Activated T-cell treated with anti-CD3 and anti-CD28 coated beads, Interleukin-2, amount 50 U/mL, for 4 hours (primary cell): ENCODE data around the gene CFAP210. TPM values are rescaled to one million over a fixed set of nuclear protein-coding genes. Genes with fewer than 3 reads are reported as not detected.
A peak's percentile ranks its signal among the peaks of the same experiment; 100 is the strongest.

Experiments
- ATAC-seq, 2 donors: fragments of 200-7000 bp; cut with Tn5 transposase; one replicate each; pipeline ENCODE4 v1.10.0; 2021
- DNase-seq: peaks from one replicate; pipeline ENCODE4 v3.0.0-alpha.2; 2020
- H3K27me3 Mint-ChIP-seq: one replicate; pipeline ENCODE4 v1.8.0; 2021; ENCODE audit warnings: low read depth, mixed read lengths
- H3K36me3 Mint-ChIP-seq: one replicate; pipeline ENCODE4 v1.8.0; 2022; ENCODE audit warnings: mixed read lengths; ENCODE audit not compliant: insufficient read depth
- H3K4me1 Mint-ChIP-seq: one replicate; pipeline ENCODE4 v1.8.0; 2021; ENCODE audit warnings: low read depth, mixed read lengths
- H3K4me3 Mint-ChIP-seq: one replicate; pipeline ENCODE4 v1.8.0; 2021; ENCODE audit warnings: mild to moderate bottlenecking, moderate library complexity, mixed read lengths
- H3K9me3 Mint-ChIP-seq: one replicate; pipeline ENCODE4 v1.8.0; 2021; ENCODE audit warnings: mixed read lengths
- total RNA-seq, 3 donors: library from RNA; stranded (reverse); gene quantifications; one replicate each; pipeline ENCODE4 v1.2.1, GENCODE V29; 2021

Gene CFAP210
- under 1 TPM in 2 of 3 donors, not detected in 1; 0.08 to 0.43 TPM for total RNA-seq

GRCh38 chr2:169694113-169694893 lies at the start of gene CFAP210, which contains the start of gene PHOSPHO2:
CFAP210 (minus strand) TSS chr2:169694405; CDS start chr2:169694327, 78 bp downstream.
PHOSPHO2 (plus strand) TSS chr2:169694469; CDS start chr2:169700972, 6,503 bp downstream.
- Mint-ChIP-seq H3K27me3 (peaks cover 3% of the 10 kb centered on the region), H3K9me3 (peaks cover 16% of the 10 kb centered on the region), H3K36me3 (peaks cover 14% of the 10 kb centered on the region), H3K4me3 (peak within 1 kb of the TSS; percentile 93), H3K4me1 (peaks cover 16% of the 10 kb centered on the region)
- ATAC-seq (peak; percentile 99 to 100), DNase-seq (peak; percentile 98)

DNA sequence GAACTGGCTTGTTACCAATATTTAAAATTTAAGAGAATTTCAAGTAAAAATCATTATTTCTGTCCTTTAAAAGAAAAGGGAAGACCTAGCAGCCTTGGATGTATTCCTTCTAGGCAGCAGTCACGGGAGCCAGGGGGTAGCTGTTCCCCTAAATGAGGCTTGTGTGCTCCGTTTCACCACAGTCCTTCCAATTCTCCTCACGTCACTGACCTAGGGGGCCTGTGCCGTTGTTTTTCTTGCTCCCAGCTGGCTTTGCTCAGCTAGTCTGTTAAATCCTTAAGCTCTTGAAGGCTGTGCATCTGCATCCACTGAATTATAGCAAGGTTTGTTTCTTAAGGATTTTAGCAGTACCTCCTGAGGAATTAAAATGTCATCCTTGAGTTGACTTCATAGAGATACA lies 49.3 kb upstream of the CFAP210 start:
- ATAC-seq (no peak), DNase-seq (no peak)
- H3K4me1 Mint-ChIP-seq, result no peaks in the 10 kb centered on the region
- no peaks in the 10 kb centered on the region for H3K9me3 Mint-ChIP-seq
- H3K36me3 Mint-ChIP-seq, result peaks cover 4% of the 10 kb centered on the region
- no peak overlapping the region for H3K4me3 Mint-ChIP-seq
- peaks cover 3% of the 10 kb centered on the region for H3K27me3 Mint-ChIP-seq

- DNase-seq, result no peak
- no peak for ATAC-seq
- Mint-ChIP-seq H3K36me3 (peaks cover 2% of the 10 kb centered on the region), H3K4me1 (no peaks in the 10 kb centered on the region), H3K9me3 (no peaks in the 10 kb centered on the region), H3K4me3 (no peak overlapping the region), H3K27me3 (peaks cover 30% of the 10 kb centered on the region)
Observed at GRCh38 chr2:169739351-169739750, 45.1 kb upstream of the CFAP210 start.

GRCh38 chr2:169738566-169739229 lies 44.5 kb upstream of the CFAP210 start:
- Mint-ChIP-seq H3K27me3 (peaks cover 30% of the 10 kb centered on the region), H3K9me3 (no peaks in the 10 kb centered on the region), H3K4me3 (no peak overlapping the region), H3K36me3 (no peaks in the 10 kb centered on the region), H3K4me1 (no peaks in the 10 kb centered on the region)
- ATAC-seq, result no peak
- no peak for DNase-seq

- peaks cover 36% of the 10 kb centered on the region for H3K27me3 Mint-ChIP-seq
- no peak overlapping the region for H3K4me3 Mint-ChIP-seq
- ATAC-seq (no peak), DNase-seq (no peak)
- peaks cover 11% of the 10 kb centered on the region for H3K4me1 Mint-ChIP-seq
- H3K9me3 Mint-ChIP-seq, result no peaks in the 10 kb centered on the region
- H3K36me3 Mint-ChIP-seq, result no peaks in the 10 kb centered on the region
Observed at GRCh38 chr2:169736902-169737301, 42.7 kb upstream of the CFAP210 start.

DNA sequence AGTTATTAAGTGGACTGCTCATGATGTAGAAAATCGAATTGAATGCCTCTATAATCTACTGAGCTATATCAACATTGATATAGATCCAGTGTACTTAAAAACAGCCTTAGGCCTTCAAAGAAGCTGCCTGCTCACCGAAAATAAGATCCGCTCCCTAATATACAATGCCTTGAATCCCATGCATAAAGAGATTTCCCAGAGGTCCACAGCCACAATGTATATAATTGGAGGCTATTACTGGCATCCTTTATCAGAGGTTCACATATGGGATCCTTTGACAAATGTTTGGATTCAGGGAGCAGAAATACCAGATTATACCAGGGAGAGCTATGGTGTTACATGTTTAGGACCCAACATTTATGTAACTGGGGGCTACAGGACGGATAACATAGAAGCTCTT lies 41.4 kb upstream of the CFAP210 start:
- peaks cover 11% of the 10 kb centered on the region for H3K4me1 Mint-ChIP-seq
- no peaks in the 10 kb centered on the region for H3K9me3 Mint-ChIP-seq
- no peak for DNase-seq
- ATAC-seq, result no peak
- H3K4me3 Mint-ChIP-seq, result peak overlapping the region; percentile 26
- H3K36me3 Mint-ChIP-seq, result no peaks in the 10 kb centered on the region
- H3K27me3 Mint-ChIP-seq, result peaks cover 36% of the 10 kb centered on the region

DNA sequence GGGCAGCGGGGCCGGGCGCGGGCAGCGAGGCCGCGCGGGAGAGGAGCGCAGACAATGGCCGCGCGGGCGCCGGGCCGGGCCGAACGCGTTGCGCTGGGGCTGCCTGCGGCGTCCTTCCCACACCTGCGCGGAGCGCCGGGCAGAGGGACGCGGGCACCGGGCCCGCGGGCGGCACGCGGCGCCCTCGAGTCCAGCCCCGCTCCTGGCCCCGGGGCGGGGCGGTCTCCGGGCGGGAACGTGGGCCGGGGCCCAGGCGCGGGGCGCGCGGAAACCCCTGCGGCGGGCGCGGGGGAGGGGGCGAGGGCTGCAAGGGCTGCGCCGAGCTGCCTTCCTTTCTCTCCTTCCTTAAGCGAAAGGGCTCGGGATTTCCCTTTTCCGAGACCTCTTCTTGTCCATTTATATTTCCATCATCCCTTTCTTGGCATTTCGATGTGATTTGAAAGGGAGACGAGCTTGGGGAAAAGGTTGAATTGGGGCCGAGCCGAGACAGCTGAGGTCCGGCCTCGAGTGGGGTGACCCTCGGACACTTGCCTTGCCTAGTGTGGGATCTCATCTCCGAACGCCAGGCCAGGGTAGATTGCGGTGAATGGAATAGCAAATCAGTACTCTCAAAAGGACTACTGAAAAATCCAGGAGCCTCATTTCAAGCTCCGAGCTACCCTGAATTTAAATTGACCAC lies 40.1 kb upstream of the CFAP210 start:
- no peak for DNase-seq
- peak; percentile 64 to 65 for ATAC-seq
- Mint-ChIP-seq H3K4me1 (peaks cover 11% of the 10 kb centered on the region), H3K9me3 (no peaks in the 10 kb centered on the region), H3K36me3 (no peaks in the 10 kb centered on the region), H3K4me3 (peak overlapping the region; percentile 74), H3K27me3 (peaks cover 36% of the 10 kb centered on the region)

GRCh38 chr2:169732583-169733358 lies 38.6 kb upstream of the CFAP210 start:
- Mint-ChIP-seq H3K4me3 (peak overlapping the region; percentile 87), H3K27me3 (peaks cover 33% of the 10 kb centered on the region), H3K4me1 (peaks cover 11% of the 10 kb centered on the region), H3K36me3 (no peaks in the 10 kb centered on the region), H3K9me3 (no peaks in the 10 kb centered on the region)
- DNase-seq (no peak), ATAC-seq (no peak)

DNA sequence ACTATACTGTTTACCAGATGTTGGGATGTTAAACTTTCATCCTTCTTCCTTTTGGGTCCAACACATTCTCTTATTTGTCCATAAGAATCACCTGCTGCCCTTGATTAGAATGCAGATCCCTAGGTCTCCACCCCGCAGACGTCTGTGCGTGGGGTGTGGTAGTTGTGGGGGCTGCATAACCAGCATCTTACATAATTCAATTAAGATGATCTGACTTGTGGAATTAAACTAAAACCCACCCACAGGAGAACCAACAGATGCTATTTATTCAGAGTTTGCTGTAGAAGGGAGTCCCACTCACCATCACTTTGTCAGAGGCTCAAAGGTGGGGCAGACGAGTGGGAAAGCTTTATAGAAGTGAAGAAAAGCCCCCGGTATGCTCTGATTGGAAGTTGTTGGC lies 37.9 kb upstream of the CFAP210 start:
- Mint-ChIP-seq H3K4me1 (peaks cover 11% of the 10 kb centered on the region), H3K4me3 (peak overlapping the region; percentile 45), H3K27me3 (peaks cover 30% of the 10 kb centered on the region), H3K9me3 (no peaks in the 10 kb centered on the region), H3K36me3 (no peaks in the 10 kb centered on the region)
- DNase-seq, result no peak
- ATAC-seq, result no peak

DNA sequence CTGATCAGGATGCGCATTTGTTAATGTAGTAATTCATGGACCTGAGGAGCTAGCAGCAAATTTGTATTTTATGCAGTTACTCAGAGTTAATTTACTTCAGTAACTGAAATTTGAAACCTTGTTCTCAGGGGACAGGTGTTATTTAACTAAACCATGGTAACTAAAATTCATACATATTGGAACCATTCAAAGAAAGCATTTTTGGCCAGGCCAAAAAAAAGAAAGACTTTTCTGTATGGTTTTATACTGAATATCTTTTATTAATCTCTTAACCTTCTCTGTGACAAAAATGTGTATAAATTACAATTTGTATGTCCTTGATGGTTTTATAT lies 35.0 kb upstream of the CFAP210 start:
- no peak for ATAC-seq
- no peaks in the 10 kb centered on the region for H3K9me3 Mint-ChIP-seq
- no peak overlapping the region for H3K4me3 Mint-ChIP-seq
- no peaks in the 10 kb centered on the region for H3K36me3 Mint-ChIP-seq
- no peak for DNase-seq
- peaks cover 11% of the 10 kb centered on the region for H3K4me1 Mint-ChIP-seq
- H3K27me3 Mint-ChIP-seq, result peaks cover 8% of the 10 kb centered on the region

GRCh38 chr2:169727065-169727464 lies 32.9 kb upstream of the CFAP210 start:
- H3K36me3 Mint-ChIP-seq, result no peaks in the 10 kb centered on the region
- no peak overlapping the region for H3K4me3 Mint-ChIP-seq
- DNase-seq (no peak), ATAC-seq (no peak)
- H3K27me3 Mint-ChIP-seq, result peaks cover 1% of the 10 kb centered on the region
- H3K9me3 Mint-ChIP-seq, result no peaks in the 10 kb centered on the region
- H3K4me1 Mint-ChIP-seq, result peaks cover under 1% of the 10 kb centered on the region

DNA sequence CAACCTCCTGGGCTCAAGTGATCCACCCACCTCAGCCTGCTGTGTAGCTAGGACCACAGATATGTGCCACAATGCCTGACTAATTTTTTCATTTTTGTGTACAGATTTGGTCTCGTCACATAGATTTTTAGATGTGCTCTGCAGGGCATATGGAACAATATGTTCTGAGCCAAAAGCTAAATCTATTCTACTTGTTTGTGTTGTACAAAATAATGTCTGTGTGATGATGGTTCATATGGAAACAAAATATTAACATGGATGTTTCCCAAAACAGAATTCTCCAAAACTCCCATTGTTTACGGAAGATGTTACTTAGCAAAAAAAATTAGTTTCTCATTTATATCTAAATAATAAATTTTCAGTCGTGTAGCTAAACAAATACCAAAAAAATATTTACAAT lies 26.8 kb upstream of the CFAP210 start:
- DNase-seq, result no peak
- Mint-ChIP-seq H3K4me1 (no peaks in the 10 kb centered on the region), H3K9me3 (no peaks in the 10 kb centered on the region), H3K4me3 (no peak overlapping the region), H3K36me3 (no peaks in the 10 kb centered on the region), H3K27me3 (peaks cover 1% of the 10 kb centered on the region)
- ATAC-seq, result no peak

DNA sequence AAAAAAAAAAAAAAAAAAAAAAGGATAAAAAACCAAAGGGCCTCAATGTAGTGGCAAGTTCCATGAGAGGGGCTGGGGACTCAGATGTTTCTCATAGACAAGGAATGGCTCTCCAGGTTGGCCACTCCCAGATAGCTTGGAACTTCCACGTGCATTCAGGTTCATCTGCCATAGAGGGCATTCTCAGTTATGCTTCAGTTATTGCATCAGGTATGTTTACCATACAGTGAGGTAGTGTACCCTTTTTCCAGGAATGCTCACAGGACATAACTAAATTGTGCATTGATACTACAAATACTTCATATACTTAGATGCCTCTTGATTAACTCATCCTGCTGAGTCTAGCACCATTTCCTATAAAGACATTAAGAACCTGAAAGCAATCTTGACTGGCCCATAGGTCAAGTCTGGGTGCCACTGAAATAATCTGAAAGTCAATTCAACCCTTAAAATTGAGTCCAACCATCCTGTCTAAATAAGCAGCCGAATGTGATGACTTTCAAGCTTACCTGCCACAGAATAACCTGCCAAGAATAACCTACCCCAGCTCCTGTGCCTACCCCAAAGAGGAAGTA lies 24.8 kb upstream of the CFAP210 start:
- no peak for DNase-seq
- Mint-ChIP-seq H3K9me3 (no peaks in the 10 kb centered on the region), H3K27me3 (no peaks in the 10 kb centered on the region), H3K4me1 (no peaks in the 10 kb centered on the region), H3K36me3 (no peaks in the 10 kb centered on the region), H3K4me3 (no peak overlapping the region)
- no peak for ATAC-seq

- no peaks in the 10 kb centered on the region for H3K4me1 Mint-ChIP-seq
- H3K27me3 Mint-ChIP-seq, result no peaks in the 10 kb centered on the region
- ATAC-seq (no peak), DNase-seq (no peak)
- H3K9me3 Mint-ChIP-seq, result no peaks in the 10 kb centered on the region
- H3K4me3 Mint-ChIP-seq, result no peak overlapping the region
- no peaks in the 10 kb centered on the region for H3K36me3 Mint-ChIP-seq
Observed at GRCh38 chr2:169717691-169718063, 23.5 kb upstream of the CFAP210 start.
